Muscle layer of duodenum (tissue), 2 donors: ENCODE measurements around the gene ERP27.

ENCODE experiments used
- H3K27ac ChIP-seq: one replicate; pipeline ENCODE4 v1.7.0; 2013; ENCODE audit warnings: mild to moderate bottlenecking, low read length
- H3K27me3 ChIP-seq: one replicate; pipeline ENCODE4 v1.7.0; 2013; ENCODE audit warnings: low read depth, mild to moderate bottlenecking, control low read depth, low read length
- H3K36me3 ChIP-seq, 2 donors: one replicate each; pipeline ENCODE4 v1.7.0; 2013; ENCODE audit warnings: low read length in 2 of 2, control low read depth in 1 of 2, mild to moderate bottlenecking in 1 of 2; ENCODE audit not compliant: insufficient read depth in 2 of 2, control insufficient read depth in 1 of 2
- H3K4me1 ChIP-seq, 2 donors: one replicate each; pipeline ENCODE4 v1.7.0; 2013; ENCODE audit warnings: low read length in 2 of 2, mild to moderate bottlenecking in 2 of 2, control low read depth in 1 of 2, moderate library complexity in 1 of 2; ENCODE audit not compliant: insufficient read depth in 2 of 2, control insufficient read depth in 1 of 2
- H3K4me3 ChIP-seq, 2 donors: one replicate each; pipeline ENCODE4 v1.7.0; 2013; ENCODE audit warnings: low read length in 2 of 2, low read depth in 1 of 2, mild to moderate bottlenecking in 1 of 2
- H3K9me3 ChIP-seq, 2 donors: one replicate each; pipeline ENCODE4 v1.7.0; 2013; ENCODE audit warnings: low read length in 2 of 2, control low read depth in 1 of 2, mild to moderate bottlenecking in 1 of 2; ENCODE audit not compliant: control insufficient read depth in 1 of 2
- donor health status: healthy.

ERP27 gene

DNA sequence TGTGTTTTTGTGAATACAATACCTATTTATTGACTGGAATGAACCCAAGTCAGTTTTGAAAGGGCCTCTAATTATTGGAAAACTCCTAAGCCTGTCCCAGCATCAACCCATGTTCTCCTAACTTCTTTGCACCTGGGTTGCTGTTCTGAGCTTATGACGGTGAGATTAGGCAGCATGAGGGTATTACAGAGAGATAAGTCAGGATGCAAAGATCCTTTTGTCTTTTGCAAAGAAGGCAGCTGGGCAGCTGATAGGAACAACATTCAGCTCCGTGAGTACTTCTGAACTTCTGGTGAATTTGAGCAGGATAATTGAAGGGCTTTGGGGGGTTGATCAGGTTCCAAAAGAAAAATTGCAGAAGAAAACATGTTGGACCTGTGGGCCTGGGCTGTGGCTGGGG lies 34.5 kb upstream of the ERP27 start, which contains the start of gene PDE6H:
Gene PDE6H (plus strand): TSS at position 227 of the 400 bp plus-strand sequence. CDS start 4,971 bp downstream, outside the sequence.
- Histone ChIP-seq H3K4me1 (no peaks in the 10 kb centered on the region), H3K27me3 (no peaks in the 10 kb centered on the region), H3K27ac (no peak within 1 kb of the TSS), H3K4me3 (no peak within 1 kb of the TSS), H3K9me3 (no peaks in the 10 kb centered on the region), H3K36me3 (no peaks in the 10 kb centered on the region)

GRCh38 chr12:14970473-14970872 lies 32.1 kb upstream of the ERP27 start:
- H3K4me1 ChIP-seq = no peaks in the 10 kb centered on the region

DNA sequence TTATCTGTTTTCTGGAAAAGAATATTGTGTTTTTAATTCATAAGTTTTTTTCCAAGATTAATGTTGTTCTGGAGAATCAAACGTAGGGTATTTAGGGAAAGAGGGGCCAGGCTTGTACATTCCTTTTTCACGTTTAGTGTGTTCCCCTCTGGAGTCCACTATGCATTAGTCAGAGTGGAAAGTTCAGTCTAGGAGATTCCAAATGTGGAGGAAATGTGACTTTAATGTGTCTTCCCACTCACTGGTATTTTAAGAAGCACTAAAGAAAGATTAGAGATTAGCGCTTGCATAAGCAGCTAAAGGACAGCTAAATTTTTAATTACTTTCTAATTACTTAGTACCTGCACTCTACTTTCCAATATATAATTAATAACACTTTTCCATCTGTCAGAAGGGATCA lies 30.1 kb upstream of the ERP27 start:
- H3K27ac ChIP-seq = no peak overlapping the region
- H3K36me3 ChIP-seq = no peaks in the 10 kb centered on the region

More at GRCh38 chr12:14970473-14970872, 32.1 kb upstream of the ERP27 start:
- Histone ChIP-seq H3K27me3 (no peaks in the 10 kb centered on the region), H3K36me3 (no peaks in the 10 kb centered on the region), H3K27ac (no peak overlapping the region), H3K9me3 (no peaks in the 10 kb centered on the region), H3K4me3 (no peak overlapping the region)

DNA sequence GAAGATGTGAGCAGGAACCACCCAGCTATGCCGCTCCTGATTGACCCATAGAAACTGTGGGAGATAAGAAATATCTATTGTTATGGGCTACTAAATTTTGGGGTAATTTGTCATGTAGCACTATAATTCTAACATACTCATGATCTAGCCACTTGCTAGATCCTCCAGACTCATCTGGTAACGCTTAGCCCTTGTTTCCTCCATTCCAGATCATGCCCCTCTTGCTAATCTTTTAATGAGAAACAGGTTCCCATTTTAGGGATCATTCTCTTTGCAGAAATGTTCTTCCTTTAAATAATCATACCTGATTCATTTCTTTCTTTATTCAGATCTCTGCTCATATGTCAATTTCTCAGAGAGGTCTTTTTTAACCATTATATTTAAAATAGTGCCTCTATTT lies 26.9 kb upstream of the ERP27 start:
- H3K4me1 ChIP-seq = no peaks in the 10 kb centered on the region
- H3K36me3 ChIP-seq = no peaks in the 10 kb centered on the region
- H3K27ac ChIP-seq = no peak overlapping the region
- H3K9me3 ChIP-seq = no peaks in the 10 kb centered on the region
- H3K27me3 ChIP-seq = no peaks in the 10 kb centered on the region
- no peak overlapping the region for H3K4me3 ChIP-seq

More for the DNA sequence above, 30.1 kb upstream of the ERP27 start:
- Histone ChIP-seq H3K27me3 (no peaks in the 10 kb centered on the region), H3K4me1 (no peaks in the 10 kb centered on the region), H3K4me3 (no peak overlapping the region), H3K9me3 (no peaks in the 10 kb centered on the region)

DNA sequence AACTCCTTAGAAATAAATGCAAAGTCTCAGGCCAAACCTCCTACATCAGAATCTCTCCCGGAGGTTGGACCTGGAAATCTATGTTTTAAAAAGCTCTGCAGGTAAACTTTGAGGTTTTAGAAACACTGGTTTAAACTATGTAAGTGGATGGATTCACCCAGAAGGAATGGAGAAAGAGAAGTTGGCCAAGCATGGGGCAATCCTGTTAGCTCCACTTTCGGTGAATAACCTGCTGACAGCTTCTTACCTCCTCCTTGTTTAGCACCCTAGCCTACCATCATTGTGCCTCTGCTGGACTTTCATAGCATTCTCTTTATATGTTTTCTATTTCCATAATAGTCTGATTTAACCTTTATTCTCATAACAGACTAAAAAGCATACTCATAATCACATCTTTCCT lies 26.1 kb upstream of the ERP27 start:
- H3K27me3 ChIP-seq = no peaks in the 10 kb centered on the region
- no peak overlapping the region for H3K4me3 ChIP-seq
- no peaks in the 10 kb centered on the region for H3K9me3 ChIP-seq
- no peak overlapping the region for H3K27ac ChIP-seq
- no peaks in the 10 kb centered on the region for H3K36me3 ChIP-seq
- no peaks in the 10 kb centered on the region for H3K4me1 ChIP-seq

GRCh38 chr12:14963520-14963919 lies 25.2 kb upstream of the ERP27 start:
- H3K27me3 ChIP-seq = no peaks in the 10 kb centered on the region
- H3K36me3 ChIP-seq = no peaks in the 10 kb centered on the region
- no peaks in the 10 kb centered on the region for H3K9me3 ChIP-seq
- H3K27ac ChIP-seq = no peak overlapping the region
- H3K4me1 ChIP-seq = no peaks in the 10 kb centered on the region
- H3K4me3 ChIP-seq = no peak overlapping the region

DNA sequence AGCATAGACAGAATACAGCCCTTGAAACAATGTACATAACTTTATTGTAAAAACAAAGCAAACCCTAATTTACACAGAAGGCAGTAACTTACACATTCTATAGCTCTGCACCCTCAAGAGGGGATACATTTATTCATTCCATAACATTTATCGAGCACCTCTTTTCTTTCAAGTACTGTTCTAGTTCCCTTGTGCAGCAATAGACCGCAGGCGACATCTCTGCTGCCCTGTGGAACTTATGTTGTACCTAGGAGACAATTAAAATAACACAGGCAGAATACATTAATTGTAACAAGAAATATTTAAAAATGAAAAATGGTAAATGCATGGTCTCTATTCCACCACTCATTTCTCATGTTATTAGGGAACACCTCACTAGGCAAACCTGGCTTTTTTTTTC lies 24.5 kb upstream of the ERP27 start:
- Histone ChIP-seq H3K36me3 (no peaks in the 10 kb centered on the region), H3K27ac (peak overlapping the region; percentile 50), H3K9me3 (no peaks in the 10 kb centered on the region), H3K4me3 (no peak overlapping the region), H3K4me1 (peaks cover 0 to 3% of the 10 kb centered on the region in 2 donors), H3K27me3 (no peaks in the 10 kb centered on the region)

GRCh38 chr12:14962153-14962539 lies 23.8 kb upstream of the ERP27 start:
- peaks cover 0 to 10% of the 10 kb centered on the region in 2 donors for H3K4me1 ChIP-seq
- no peaks in the 10 kb centered on the region for H3K36me3 ChIP-seq
- no peaks in the 10 kb centered on the region for H3K27me3 ChIP-seq
- H3K4me3 ChIP-seq = peak overlapping the region in 1 of 2 donors; percentile 63
- H3K9me3 ChIP-seq = no peaks in the 10 kb centered on the region
- peak overlapping the region; percentile 50 for H3K27ac ChIP-seq

GRCh38 chr12:14961466-14962152 lies 23.3 kb upstream of the ERP27 start, which contains the start of gene ARHGDIB:
Gene ARHGDIB (minus strand): TSS chr12:14961601. CDS start chr12:14950712, 10,889 bp downstream.
- no peaks in the 10 kb centered on the region for H3K36me3 ChIP-seq
- H3K4me3 ChIP-seq = peak within 1 kb of the TSS; percentile 57 to 63
- peaks cover 0 to 14% of the 10 kb centered on the region in 2 donors for H3K4me1 ChIP-seq
- H3K27me3 ChIP-seq = no peaks in the 10 kb centered on the region
- H3K9me3 ChIP-seq = no peaks in the 10 kb centered on the region
- peak within 1 kb of the TSS; percentile 50 for H3K27ac ChIP-seq

DNA sequence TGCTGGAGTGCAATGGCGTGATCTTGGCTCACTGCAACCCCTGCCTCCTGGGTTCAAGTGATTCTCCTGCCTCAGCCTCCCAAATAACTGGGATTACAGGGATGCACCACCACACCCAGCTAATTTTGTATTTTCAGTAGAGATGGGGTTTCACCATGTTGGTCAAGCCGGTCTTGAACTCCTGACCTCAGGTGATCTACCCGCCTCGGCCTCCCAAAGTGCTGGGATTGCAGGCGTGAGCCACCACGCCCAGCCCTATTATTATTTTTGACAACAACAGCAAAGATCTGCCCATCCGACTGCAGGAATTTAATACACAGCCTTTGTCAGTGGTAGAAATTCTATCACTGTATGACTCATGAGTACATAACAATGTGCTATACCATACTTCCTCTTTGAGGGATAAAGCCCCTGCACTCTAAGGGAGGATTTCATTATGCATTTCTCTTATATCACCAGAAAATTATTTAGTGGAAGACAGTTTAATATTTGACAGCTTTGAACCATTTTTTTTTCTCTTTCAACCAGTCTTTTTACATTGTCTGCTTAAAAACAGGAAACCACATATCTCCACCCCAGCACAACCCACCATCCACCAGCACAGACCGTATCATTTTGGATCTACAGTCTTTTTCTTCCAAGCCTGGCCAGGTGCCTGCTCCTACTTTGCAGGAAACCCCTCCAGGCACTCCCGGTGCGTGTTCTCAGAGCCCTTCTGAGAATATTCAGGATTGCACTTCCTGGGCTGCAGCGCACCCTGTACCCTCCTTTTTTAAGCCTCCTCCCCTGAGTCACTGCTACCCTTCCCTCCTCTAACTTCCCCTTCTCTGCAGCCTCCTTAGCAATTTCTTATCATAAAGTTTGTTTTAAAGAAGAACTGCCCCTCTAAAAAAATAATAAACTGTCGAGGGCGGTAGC lies 22.5 kb upstream of the ERP27 start:
- Histone ChIP-seq H3K9me3 (no peaks in the 10 kb centered on the region), H3K4me1 (peaks cover 0 to 14% of the 10 kb centered on the region in 2 donors), H3K27ac (peak overlapping the region; percentile 50), H3K27me3 (no peaks in the 10 kb centered on the region), H3K36me3 (no peaks in the 10 kb centered on the region), H3K4me3 (peak overlapping the region; percentile 57 to 63)

DNA sequence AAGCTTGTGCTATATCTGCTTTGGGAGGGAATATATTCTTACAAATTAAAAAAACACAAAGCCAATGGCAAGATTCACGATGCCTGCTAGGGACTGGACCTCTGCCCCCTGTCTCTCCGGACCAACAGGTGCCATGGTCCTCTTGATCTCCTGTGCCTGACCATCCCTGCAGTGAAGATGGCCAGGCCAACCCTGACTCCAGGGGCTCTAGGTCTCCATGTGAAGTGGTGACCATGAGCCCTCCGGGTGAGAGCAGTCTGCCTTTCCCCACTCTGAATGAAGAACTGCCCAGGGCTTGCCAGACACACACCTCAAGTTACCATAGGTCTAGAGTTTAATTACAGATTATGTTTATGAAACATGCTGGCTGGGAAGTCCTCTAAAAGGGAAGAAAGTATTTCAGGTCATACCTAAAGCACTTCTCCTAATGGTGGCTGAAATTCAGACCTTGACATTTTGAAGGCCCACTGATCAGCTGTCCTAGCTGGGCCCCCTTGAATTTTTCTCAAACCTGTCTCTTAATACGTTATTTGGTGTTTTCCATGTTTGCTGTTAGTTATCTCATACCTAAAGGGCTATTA lies 21.7 kb upstream of the ERP27 start:
- Histone ChIP-seq H3K36me3 (no peaks in the 10 kb centered on the region), H3K4me3 (peak overlapping the region; percentile 57 to 62), H3K27ac (peak overlapping the region; percentile 40), H3K27me3 (no peaks in the 10 kb centered on the region), H3K4me1 (peaks cover 0 to 14% of the 10 kb centered on the region in 2 donors), H3K9me3 (no peaks in the 10 kb centered on the region)
